Peyer's patch (tissue), 4 donors: ENCODE results near the gene ILDR1. TPM values are rescaled to one million over a fixed set of nuclear protein-coding genes. Genes with fewer than 3 reads are reported as not detected.

Experiments
- DNase-seq, 3 donors: peaks; one replicate each; pipeline ENCODE4 v3.0.0-alpha.2; 2017 to 2019
- H3K27ac ChIP-seq, 4 donors: fragments of 200-600 bp; sonication (generic); one replicate each; pipeline ENCODE4 v1.5.1; 2016 to 2019
- H3K27me3 ChIP-seq, 2 donors: fragments of 200-600 bp; sonication (generic); one replicate each; pipeline ENCODE4 v1.5.1; 2019
- H3K36me3 ChIP-seq, 3 donors: fragments of 200-600 bp; sonication (generic); one replicate each; pipeline ENCODE4 v1.5.1; 2016 to 2019
- H3K4me1 ChIP-seq, 4 donors: fragments of 200-600 bp; sonication (generic); one replicate each; pipeline ENCODE4 v1.5.1; 2016 to 2019
- H3K4me3 ChIP-seq, 4 donors: fragments of 200-600 bp; sonication (generic); 1 replicate in 3 of 4; 2 replicates in 1 of 4; pipeline ENCODE4 v1.5.1; 2016 to 2019; ENCODE audit warnings: mild to moderate bottlenecking in 1 of 4
- H3K9me3 ChIP-seq, 4 donors: fragments of 200-600 bp; sonication (generic); one replicate each; pipeline ENCODE4 v1.5.1; 2016 to 2019; ENCODE audit warnings: mild to moderate bottlenecking in 1 of 4
- CTCF ChIP-seq, 6 experiments: fragments of 450-650 bp in 4 of 6; fragments of 200-600 bp in 2 of 6; sonication (generic) in 1 of 6; IDR thresholded peaks; one replicate each; pipeline ENCODE4 v1.5.1; 2017 to 2019; ENCODE audit warnings: antibody characterized with exemption in 6 of 6, mild to moderate bottlenecking in 3 of 6, moderate library complexity in 1 of 6
- POLR2A ChIP-seq, 2 donors: fragments of 450-650 bp; IDR thresholded peaks; one replicate each; pipeline ENCODE4 v1.5.1; 2017; ENCODE audit warnings: antibody characterized with exemption in 2 of 2, mild to moderate bottlenecking in 2 of 2, moderate library complexity in 2 of 2
- total RNA-seq, 4 donors: library from RNA; depleted of rRNA; stranded (reverse); fragments of >200 nt; gene quantifications; one replicate each; pipeline ENCODE4 v1.1.0, GENCODE V29; 2016

ILDR1 gene
- total RNA-seq, 4 donors from 2014 or later: 3.7 to 5.8 (median 4.5) TPM

- H3K36me3 ChIP-seq: no peaks in the 10 kb centered on the region
- TF ChIP-seq CTCF (IDR thresholded peaks at IDR 0.05): no peak
- H3K4me1 ChIP-seq: peaks cover 0 to 2% (median 0%) of the 10 kb centered on the region in 4 donors
- H3K27ac ChIP-seq: no peak overlapping the region
- H3K9me3 ChIP-seq: no peaks in the 10 kb centered on the region
- DNase-seq: no peak
- no peaks in the 10 kb centered on the region for H3K27me3 ChIP-seq
- H3K4me3 ChIP-seq: no peak overlapping the region
These were observed 41.9 kb upstream of the ILDR1 start for GRCh38 chr3:122063908-122064307.

- Histone ChIP-seq H3K27ac (no peak overlapping the region), H3K4me1 (no peaks in the 10 kb centered on the region), H3K9me3 (no peaks in the 10 kb centered on the region), H3K36me3 (no peaks in the 10 kb centered on the region), H3K27me3 (no peaks in the 10 kb centered on the region), H3K4me3 (no peak overlapping the region)
- DNase-seq: no peak
- no peak for TF ChIP-seq POLR2A (IDR thresholded peaks at IDR 0.05)
- TF ChIP-seq CTCF (IDR thresholded peaks at IDR 0.05): no peak
These were observed 38.1 kb upstream of the ILDR1 start for GRCh38 chr3:122060040-122060698.

DNA sequence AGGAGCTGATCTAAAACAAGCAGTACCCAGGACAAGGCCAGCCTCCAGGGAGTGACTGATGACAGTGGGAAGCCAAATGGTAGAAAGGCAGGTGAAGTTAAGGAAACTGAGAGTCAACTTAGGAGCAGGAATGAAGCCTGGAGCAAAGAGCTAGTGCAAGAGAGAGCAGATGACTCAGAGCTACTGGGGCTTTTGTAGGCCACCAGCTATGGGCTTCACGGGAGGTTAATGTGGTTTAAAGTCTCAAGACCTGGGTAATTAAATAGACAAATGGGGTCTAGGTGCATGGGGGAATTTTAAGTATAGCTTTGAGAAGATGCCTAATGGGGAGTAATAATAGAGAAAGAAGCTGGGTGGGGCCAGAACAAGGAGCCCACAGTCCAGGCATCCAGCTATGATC lies 36.2 kb upstream of the ILDR1 start:
- Histone ChIP-seq H3K4me1 (no peaks in the 10 kb centered on the region), H3K9me3 (no peaks in the 10 kb centered on the region), H3K27me3 (no peaks in the 10 kb centered on the region), H3K4me3 (no peak overlapping the region), H3K36me3 (no peaks in the 10 kb centered on the region), H3K27ac (no peak overlapping the region)
- DNase-seq: no peak
- TF ChIP-seq POLR2A (IDR thresholded peaks at IDR 0.05) (no peak), CTCF (IDR thresholded peaks at IDR 0.05) (no peak)

- no peak overlapping the region for H3K4me3 ChIP-seq
- no peak overlapping the region for H3K27ac ChIP-seq
- no peaks in the 10 kb centered on the region for H3K27me3 ChIP-seq
- no peaks in the 10 kb centered on the region for H3K9me3 ChIP-seq
- no peaks in the 10 kb centered on the region for H3K36me3 ChIP-seq
- TF ChIP-seq CTCF (IDR thresholded peaks at IDR 0.05) (no peak), POLR2A (IDR thresholded peaks at IDR 0.05) (no peak)
- no peak for DNase-seq
- no peaks in the 10 kb centered on the region for H3K4me1 ChIP-seq
These were observed 35.6 kb upstream of the ILDR1 start for GRCh38 chr3:122057671-122058070.

GRCh38 chr3:122055215-122055614 lies 33.2 kb upstream of the ILDR1 start, which contains the start of gene CD86:
Gene CD86, plus strand, starts transcription at chr3:122055362. Its CDS starts 128 bp downstream, at chr3:122055490.
- TF ChIP-seq POLR2A (IDR thresholded peaks at IDR 0.05) (peak in 1 of 2 donors; percentile 10), CTCF (IDR thresholded peaks at IDR 0.05) (no peak)
- Histone ChIP-seq H3K36me3 (no peaks in the 10 kb centered on the region), H3K27me3 (no peaks in the 10 kb centered on the region), H3K4me1 (no peaks in the 10 kb centered on the region), H3K27ac (peak within 1 kb of the TSS in 1 of 4 donors; percentile 18), H3K9me3 (no peaks in the 10 kb centered on the region), H3K4me3 (peak within 1 kb of the TSS in 1 of 4 donors; percentile 23)
- peak in 2 of 3 donors; percentile 55 to 66 for DNase-seq
